ENCODE data around the gene MLN.

Gene MLN

DNA sequence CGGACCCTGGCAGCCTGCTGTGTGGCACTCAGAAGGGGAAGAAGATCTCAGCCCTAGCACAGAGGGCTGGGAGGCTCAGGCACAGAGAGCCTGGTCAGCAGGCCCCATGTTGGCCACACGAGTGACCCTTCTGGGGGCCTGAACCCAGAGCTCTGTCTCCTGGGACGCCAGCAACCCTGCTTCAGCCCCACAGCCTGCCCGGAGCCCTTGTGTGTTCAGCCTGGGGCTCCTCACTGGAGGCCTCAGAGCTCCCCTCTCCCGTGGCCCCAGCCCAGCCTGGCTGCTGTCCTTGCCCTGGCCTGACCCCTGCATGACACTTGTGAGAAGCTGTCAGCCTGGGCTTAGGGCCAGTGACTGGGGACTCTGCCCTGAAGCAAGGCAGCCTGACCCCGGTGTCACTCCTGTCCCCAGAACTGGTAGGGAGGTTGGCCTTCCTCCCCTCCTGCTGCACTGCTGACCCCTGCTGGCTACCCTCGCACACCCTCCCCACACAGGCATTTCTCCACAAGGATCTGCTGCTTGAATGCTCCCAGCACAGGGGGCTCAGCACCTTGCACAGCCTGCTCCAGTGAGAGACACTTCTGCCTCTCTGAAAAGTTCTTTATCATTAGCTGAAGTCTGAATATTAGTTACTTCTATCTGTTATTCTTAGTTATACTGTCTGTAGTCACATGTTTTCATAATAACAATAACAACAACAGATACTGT lies 41.7 kb downstream of the MLN start:
- Histone ChIP-seq H2AFZ (ENCODE audit: low read depth, low read length) (no peak overlapping the region), H3K9ac (ENCODE audit: low read depth, low read length) (no peak overlapping the region), H3K27ac (ENCODE audit: low read length) (no peak overlapping the region), H3K4me2 (ENCODE audit: insufficient read depth, low read length) (no peak overlapping the region), H3K27me3 (ENCODE audit: insufficient read depth, low read length, poor library complexity) (peaks cover 3% of the 10 kb centered on the region), H3K4me1 (ENCODE audit: insufficient read depth, low read length) (no peaks in the 10 kb centered on the region), H3K9me3 (ENCODE audit: insufficient read depth, low read length, severe bottlenecking) (no peaks in the 10 kb centered on the region), H3K79me2 (ENCODE audit: insufficient read depth, low read length) (no peaks in the 10 kb centered on the region), H4K20me1 (ENCODE audit: insufficient read depth, low read length) (no peaks in the 10 kb centered on the region; the same call in 1 of the 2 replicates), H3K4me3 (ENCODE audit: low read depth in 1 of 2, low read length in 2 of 2) (no peak overlapping the region), H3K36me3 (ENCODE audit: insufficient read depth, low read length) (no peaks in the 10 kb centered on the region)
- ATAC-seq (ENCODE audit: insufficient read depth, low read depth) = peak; percentile 78
- TF ChIP-seq EZH2 (IDR thresholded peaks at IDR 0.05; ENCODE audit: borderline replicate concordance, low read depth, low read length, severe bottlenecking) = no peak
- TF ChIP-seq, protein P1, sequence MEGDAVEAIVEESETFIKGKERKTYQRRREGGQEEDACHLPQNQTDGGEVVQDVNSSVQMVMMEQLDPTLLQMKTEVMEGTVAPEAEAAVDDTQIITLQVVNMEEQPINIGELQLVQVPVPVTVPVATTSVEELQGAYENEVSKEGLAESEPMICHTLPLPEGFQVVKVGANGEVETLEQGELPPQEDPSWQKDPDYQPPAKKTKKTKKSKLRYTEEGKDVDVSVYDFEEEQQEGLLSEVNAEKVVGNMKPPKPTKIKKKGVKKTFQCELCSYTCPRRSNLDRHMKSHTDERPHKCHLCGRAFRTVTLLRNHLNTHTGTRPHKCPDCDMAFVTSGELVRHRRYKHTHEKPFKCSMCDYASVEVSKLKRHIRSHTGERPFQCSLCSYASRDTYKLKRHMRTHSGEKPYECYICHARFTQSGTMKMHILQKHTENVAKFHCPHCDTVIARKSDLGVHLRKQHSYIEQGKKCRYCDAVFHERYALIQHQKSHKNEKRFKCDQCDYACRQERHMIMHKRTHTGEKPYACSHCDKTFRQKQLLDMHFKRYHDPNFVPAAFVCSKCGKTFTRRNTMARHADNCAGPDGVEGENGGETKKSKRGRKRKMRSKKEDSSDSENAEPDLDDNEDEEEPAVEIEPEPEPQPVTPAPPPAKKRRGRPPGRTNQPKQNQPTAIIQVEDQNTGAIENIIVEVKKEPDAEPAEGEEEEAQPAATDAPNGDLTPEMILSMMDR (IDR thresholded peaks at IDR 0.05; ENCODE audit: borderline replicate concordance, extremely low read depth, low read length, poor library complexity, severe bottlenecking) = peak; percentile 73
- DNase-seq = peak; percentile 46

DNA sequence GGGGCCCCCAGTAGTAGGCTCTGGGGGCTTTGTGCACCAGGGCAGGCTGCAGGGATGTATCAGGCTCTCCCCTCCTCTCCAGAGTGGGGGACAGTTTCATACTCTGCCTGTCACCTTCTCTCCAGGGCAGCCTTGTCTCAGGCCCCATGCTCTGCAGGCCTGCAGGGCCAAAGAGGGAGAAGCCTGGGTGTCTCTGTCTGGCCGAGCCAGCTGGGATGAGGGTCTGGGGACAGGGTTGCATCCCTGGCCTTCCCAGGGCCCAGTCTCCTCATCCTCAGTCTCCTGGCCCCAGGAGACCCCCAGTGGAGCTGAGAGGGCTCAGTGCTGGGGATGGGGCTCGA lies 42.3 kb downstream of the MLN start:
- peaks cover 3% of the 10 kb centered on the region for H3K27me3 ChIP-seq (ENCODE audit: insufficient read depth, low read length, poor library complexity)
- H3K4me1 ChIP-seq (ENCODE audit: insufficient read depth, low read length) = no peaks in the 10 kb centered on the region
- DNase-seq (no peak), ATAC-seq (ENCODE audit: insufficient read depth, low read depth) (no peak)
- H3K36me3 ChIP-seq (ENCODE audit: insufficient read depth, low read length) = no peaks in the 10 kb centered on the region
- TF ChIP-seq, protein P1 (IDR thresholded peaks at IDR 0.05; ENCODE audit: borderline replicate concordance, extremely low read depth, low read length, poor library complexity, severe bottlenecking) = no peak
- no peak for TF ChIP-seq EZH2 (IDR thresholded peaks at IDR 0.05; ENCODE audit: borderline replicate concordance, low read depth, low read length, severe bottlenecking)
- no peaks in the 10 kb centered on the region for H3K9me3 ChIP-seq (ENCODE audit: insufficient read depth, low read length, severe bottlenecking)
- no peaks in the 10 kb centered on the region for H3K79me2 ChIP-seq (ENCODE audit: insufficient read depth, low read length)
- H4K20me1 ChIP-seq (ENCODE audit: insufficient read depth, low read length) = no peaks in the 10 kb centered on the region; the same call in 1 of the 2 replicates
- no peak overlapping the region for H3K9ac ChIP-seq (ENCODE audit: low read depth, low read length)
- no peak overlapping the region for H3K27ac ChIP-seq (ENCODE audit: low read length)
- no peak overlapping the region for H3K4me2 ChIP-seq (ENCODE audit: insufficient read depth, low read length)
- no peak overlapping the region for H3K4me3 ChIP-seq (ENCODE audit: low read depth in 1 of 2, low read length in 2 of 2)
- H2AFZ ChIP-seq (ENCODE audit: low read depth, low read length) = no peak overlapping the region

DNA sequence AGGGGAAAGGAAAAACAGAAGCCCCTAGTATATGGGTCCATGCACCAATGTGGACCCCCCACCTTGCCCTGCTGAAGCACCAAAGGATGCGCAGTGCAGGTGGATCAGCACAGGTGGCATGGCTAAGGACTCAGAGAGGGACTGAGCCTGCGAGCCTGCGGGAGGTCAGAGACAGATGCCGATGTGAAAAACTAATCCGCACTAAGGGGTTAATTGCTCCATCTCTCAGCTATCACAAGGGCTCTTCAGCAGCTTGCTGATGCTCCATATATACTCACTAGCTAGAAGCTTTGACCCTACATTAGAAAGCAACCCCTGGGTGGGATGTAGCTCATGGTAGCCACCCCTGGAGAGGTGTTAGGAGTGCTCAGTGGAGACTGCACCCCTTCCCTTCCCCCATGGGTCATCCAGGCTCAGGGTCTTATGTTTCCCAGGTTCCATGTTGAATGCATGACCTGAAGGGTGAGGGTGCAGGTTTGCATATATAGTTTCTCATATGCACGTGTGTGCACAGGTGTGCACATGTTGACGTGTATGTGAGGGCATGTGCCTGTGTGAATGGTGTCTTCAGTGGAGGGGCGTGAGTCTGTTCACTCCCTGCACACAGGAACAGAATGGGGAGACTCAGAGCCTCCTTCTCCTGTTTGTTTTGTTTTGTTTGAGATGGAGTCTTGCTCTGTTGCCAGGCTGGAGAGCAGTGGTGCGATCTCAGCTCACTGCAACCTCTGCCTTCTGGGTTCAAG lies 43.7 kb downstream of the MLN start:
- no peak overlapping the region for H3K27ac ChIP-seq (ENCODE audit: low read length)
- no peak for ATAC-seq (ENCODE audit: insufficient read depth, low read depth)
- no peaks in the 10 kb centered on the region for H3K79me2 ChIP-seq (ENCODE audit: insufficient read depth, low read length)
- H3K4me2 ChIP-seq (ENCODE audit: insufficient read depth, low read length) = no peak overlapping the region
- H3K9ac ChIP-seq (ENCODE audit: low read depth, low read length) = no peak overlapping the region
- H4K20me1 ChIP-seq (ENCODE audit: insufficient read depth, low read length) = no peaks in the 10 kb centered on the region; the same call in 1 of the 2 replicates
- H3K36me3 ChIP-seq (ENCODE audit: insufficient read depth, low read length) = no peaks in the 10 kb centered on the region
- no peak overlapping the region for H2AFZ ChIP-seq (ENCODE audit: low read depth, low read length)
- H3K27me3 ChIP-seq (ENCODE audit: insufficient read depth, low read length, poor library complexity) = peaks cover 3% of the 10 kb centered on the region
- H3K9me3 ChIP-seq (ENCODE audit: insufficient read depth, low read length, severe bottlenecking) = no peaks in the 10 kb centered on the region
- no peaks in the 10 kb centered on the region for H3K4me1 ChIP-seq (ENCODE audit: insufficient read depth, low read length)
- H3K4me3 ChIP-seq (ENCODE audit: low read depth in 1 of 2, low read length in 2 of 2) = no peak overlapping the region
- TF ChIP-seq EZH2 (IDR thresholded peaks at IDR 0.05; ENCODE audit: borderline replicate concordance, low read depth, low read length, severe bottlenecking) = no peak
- TF ChIP-seq, protein P1 (IDR thresholded peaks at IDR 0.05; ENCODE audit: borderline replicate concordance, extremely low read depth, low read length, poor library complexity, severe bottlenecking) = no peak
- DNase-seq = no peak

Data from DND-41 (cell line).